GM19035 (cell line): ENCODE data around the gene TMEM237.

Experiments used
- ATAC-seq: cut with Tn5 transposase; IDR thresholded peaks from one replicate; pipeline ENCODE4 v1.9.1; 2021; ENCODE audit not compliant: unreplicated experiment

The TMEM237 gene

GRCh38 chr2:201642579-201643215 lies 606 bp downstream of the TMEM237 start:
- ATAC-seq: peak; percentile 84

- peak; percentile 43 for ATAC-seq
These were observed 1.2 kb downstream of the TMEM237 start for GRCh38 chr2:201642086-201642578.

GRCh38 chr2:201639205-201639604 lies 4.1 kb downstream of the TMEM237 start:
- no peak for ATAC-seq

- ATAC-seq: no peak
These were observed 5.0 kb downstream of the TMEM237 start for GRCh38 chr2:201638326-201638725.

DNA sequence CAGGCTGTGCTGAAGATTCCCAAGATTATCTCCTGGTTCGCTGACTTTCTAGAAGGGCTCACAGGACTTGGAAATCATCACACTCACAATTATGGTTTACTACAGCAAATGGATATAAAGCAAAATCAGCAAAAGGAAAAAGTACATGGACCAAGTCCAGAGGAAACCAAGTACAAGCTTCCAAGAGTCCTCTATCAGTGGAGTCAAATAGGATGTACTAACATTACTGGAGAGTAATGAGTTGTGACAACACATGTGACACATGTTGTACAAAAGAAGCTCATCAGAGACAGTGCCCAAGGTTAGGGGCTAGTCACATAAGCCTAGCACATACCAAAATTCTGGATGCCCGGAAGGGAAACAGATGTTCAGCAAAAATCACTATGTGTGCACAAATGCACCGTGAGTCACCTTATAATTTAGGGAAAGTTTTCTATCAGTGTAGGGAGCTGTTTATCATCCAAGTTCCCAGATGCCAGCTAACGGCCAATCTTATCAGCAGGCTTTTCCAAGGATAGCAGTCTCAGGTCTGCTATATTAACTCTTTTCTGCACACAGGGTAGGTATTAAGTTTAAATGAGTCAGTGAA lies 9.5 kb downstream of the TMEM237 start:
- no peak for ATAC-seq

- ATAC-seq: no peak
These were observed 12.3 kb downstream of the TMEM237 start for GRCh38 chr2:201631041-201631440.

- no peak for ATAC-seq
These were observed 12.7 kb downstream of the TMEM237 start for GRCh38 chr2:201630577-201630976.

GRCh38 chr2:201628545-201628944 lies 14.8 kb downstream of the TMEM237 start:
- ATAC-seq: no peak

DNA sequence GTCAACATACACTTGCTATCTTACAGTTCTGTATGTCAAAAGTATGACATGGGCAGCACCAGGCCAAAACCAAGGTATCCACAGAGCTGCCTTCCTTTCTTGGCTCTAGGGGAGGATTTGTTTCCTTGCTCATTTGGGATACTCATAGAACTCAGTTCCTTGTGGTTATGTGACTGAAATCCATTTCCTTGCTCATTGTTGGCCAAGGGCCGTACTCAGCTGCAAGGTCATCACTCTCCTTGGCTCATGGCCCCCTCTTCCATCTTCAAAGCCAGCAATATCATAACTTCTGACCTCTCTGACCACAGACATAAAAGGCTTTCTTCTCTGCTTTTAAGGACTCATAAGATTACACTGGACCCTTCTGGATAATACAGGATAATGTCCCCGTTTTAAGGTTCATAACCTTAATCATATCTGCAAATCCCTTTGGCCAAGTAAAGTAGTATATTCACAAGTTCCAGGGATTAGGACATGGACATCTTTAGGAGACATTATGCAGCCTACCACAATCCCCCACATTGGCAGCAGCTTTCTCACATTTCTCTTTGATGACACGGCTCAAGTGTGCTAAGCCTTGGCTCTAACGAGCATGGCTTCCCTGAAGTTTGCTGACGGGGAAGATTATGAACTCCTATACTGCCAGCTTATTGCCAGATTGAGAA lies 20.9 kb downstream of the TMEM237 start:
- no peak for ATAC-seq

DNA sequence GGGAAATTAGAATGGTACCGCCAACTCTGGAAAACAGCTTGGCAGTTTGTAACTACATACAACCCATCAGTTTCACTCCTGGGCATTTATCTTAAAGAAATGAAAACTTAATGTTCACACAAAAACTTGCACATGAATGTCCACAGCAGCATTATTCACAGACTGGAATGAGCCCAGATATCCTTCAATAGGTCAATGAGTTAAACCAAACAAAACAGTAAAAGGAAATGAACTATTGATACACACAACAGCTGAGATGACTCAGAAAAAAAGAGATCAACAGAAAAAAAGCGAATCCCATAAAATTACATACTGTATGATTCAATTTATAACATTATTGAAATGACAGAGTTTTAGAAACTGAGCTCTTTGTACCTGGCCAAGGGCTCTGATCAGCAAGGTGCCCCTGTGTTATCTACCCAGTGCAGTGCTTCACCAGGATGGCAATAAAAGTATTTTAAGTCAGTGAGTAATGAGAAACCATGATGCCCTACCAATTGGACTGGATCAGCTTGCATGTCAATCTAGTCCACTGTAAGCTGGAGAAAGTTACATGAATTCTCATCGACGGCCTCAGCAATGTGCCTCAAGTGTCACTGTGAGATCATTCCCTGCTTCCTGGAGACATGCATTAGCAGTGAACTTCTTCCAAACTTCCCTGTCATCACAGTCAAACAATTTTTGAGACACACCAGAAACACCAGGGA lies 21.9 kb downstream of the TMEM237 start:
- ATAC-seq: no peak

- no peak for ATAC-seq
These were observed 24.3 kb downstream of the TMEM237 start for GRCh38 chr2:201618744-201619662.

GRCh38 chr2:201608021-201608420 lies 35.3 kb downstream of the TMEM237 start:
- ATAC-seq: no peak

DNA sequence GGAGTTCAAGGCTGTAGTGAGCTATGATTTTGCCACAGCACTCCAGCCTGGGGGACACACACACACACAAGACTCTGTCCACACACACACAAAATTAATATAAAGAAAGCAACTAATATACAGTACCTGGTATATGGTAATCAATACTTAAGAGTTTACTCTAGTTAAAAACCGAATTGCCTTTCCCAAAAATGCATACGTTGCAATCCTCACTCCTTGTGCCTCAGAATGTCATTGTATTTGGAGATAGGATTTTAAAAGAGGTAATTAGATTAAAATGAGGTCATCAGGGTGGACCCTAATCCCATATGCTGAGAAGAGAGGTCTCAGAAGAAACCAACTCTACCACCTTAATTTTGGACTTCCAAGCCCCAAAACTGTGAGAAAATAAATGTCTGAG lies 35.7 kb downstream of the TMEM237 start:
- ATAC-seq: no peak

DNA sequence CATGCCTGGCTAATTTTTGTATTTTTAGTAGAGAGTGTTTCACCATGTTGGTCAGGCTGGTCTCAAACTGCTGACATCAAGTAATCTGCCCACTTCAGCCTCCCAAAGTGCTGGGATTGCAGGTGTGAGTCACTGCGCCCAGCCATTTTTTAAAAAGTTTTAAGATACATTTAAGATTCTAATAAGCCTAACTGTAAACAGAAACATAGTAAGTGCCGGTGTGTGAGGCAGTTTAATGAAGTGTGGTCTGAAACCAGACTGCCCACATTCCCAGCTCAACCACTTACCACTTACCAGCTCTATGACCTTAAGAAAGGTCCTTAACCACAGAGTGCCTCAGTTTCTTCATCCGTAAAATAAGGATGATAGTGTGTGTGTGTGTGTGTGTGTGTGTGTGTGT lies 42.4 kb downstream of the TMEM237 start:
- ATAC-seq: no peak

DNA sequence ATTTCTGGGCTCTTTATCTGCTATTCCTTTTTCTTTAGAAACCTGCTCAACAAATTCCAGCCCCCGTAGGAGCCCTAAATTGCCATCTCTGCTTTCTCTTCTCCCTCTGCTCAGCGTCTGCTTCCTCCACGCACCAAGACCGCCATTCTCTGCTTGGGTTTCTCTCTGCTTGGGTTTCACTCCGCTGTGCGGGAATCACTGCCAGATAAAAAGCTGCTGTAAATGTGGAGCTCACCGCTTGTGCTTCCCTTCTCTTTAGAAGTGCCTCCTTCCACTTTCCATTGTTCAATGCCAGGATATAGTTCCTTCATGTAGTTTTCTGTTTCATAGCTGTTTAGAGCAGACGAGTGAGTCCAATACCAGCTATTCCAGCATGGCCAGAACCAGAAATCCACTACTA lies 45.9 kb downstream of the TMEM237 start:
- no peak for ATAC-seq

DNA sequence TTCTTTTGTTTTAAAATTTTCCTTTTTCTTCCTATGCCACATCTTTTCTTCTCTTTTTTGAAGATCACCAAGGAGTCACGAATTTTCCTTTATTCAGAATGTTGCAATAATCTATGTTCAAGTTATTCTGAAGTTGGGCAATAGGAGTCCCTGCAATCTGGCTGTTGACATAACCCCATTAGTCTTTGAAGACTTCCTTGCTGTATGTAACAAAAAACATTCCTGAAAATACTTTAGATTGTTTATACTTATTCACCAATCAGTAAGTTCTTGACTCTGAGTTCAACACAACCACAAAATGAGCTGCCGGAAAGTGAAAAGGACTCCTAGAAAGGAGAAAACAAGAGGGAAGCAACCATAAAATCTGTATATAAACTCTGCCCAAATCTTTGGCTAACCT lies 62.8 kb downstream of the TMEM237 start:
- no peak for ATAC-seq

DNA sequence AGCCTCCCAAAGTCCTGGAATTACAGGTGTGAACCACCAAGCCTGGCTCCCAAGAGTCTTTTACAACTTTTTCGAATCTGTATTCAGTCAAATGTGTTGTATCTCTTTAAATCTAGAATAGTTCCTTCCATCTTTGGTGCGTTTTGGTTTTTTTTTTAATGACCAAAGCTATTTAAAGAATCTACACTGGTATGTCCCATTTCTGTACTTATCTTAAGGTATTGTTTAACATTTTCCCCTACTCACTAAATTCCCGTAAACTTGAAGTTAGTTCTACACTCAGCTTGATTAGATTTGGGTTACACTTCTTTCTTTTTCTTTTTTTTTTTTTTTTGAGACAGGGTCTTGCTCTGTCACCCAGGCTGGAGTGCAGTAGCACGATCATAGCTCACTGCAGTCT lies 63.8 kb downstream of the TMEM237 start:
- no peak for ATAC-seq

- ATAC-seq: no peak
These were observed 67.3 kb downstream of the TMEM237 start for GRCh38 chr2:201575971-201576370.

GRCh38 chr2:201574766-201575165 lies 68.5 kb downstream of the TMEM237 start:
- no peak for ATAC-seq

DNA sequence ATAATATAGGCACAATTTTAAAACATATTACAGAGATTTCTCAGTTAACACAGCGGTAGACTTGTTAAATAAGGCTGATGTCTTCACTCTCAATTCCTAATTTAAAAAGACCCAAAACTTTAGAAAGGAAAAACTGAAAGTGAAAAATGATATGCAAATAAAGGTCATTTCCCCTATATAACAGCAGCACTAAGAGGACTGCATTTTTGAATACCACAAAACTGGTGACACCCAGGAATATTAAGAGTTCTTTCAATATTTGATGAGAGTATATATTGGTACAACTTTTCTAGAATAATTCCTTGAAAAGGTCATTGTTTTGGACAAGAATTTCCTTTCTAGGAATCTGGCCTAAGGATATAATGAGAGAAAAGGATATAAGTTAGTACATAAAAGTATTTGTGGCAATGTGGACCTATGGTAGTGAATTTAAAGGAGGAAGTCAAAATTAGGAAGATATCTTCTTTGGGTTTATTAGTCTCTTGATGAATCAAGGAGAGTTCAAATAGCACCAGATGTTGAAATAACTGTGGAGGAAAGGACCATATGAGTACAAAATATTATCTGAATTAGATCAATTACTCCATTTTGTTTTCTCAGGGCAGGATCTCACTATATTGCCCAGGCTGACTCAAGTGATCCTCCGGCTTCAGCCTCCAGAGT lies 70.3 kb downstream of the TMEM237 start:
- no peak for ATAC-seq
